Epithelial cell of esophagus (primary cell): Measurements from ENCODE around the gene LEKR1.

Experiments
- DNase-seq: peaks from one replicate; pipeline ENCODE4 v3.0.0; 2010; ENCODE audit warnings: low read depth
- H3K4me3 ChIP-seq: 2 replicates; pipeline ENCODE4 v1.5.1; 2011; ENCODE audit warnings: mild to moderate bottlenecking, low read length, control low read depth
- CTCF ChIP-seq: IDR thresholded peaks from 2 replicates; pipeline ENCODE4 v1.5.1; 2011; ENCODE audit warnings: low read depth, mild to moderate bottlenecking, low read length, control low read depth, inconsistent platforms; ENCODE audit not compliant: insufficient read depth; ENCODE audit errors: missing control alignments

Gene LEKR1

GRCh38 chr3:156825795-156826143 lies 384 bp upstream of the LEKR1 start:
- no peak for DNase-seq
- no peak for TF ChIP-seq CTCF

GRCh38 chr3:156826896-156827882 lies 1.0 kb downstream of the LEKR1 start:
- TF ChIP-seq CTCF, result no peak
- no peak for DNase-seq
- H3K4me3 ChIP-seq, result peak overlapping the region; percentile 61

More at GRCh38 chr3:156825795-156826143, 384 bp upstream of the LEKR1 start:
- peak overlapping the region; percentile 61 for H3K4me3 ChIP-seq

GRCh38 chr3:156831006-156831405 lies 4.9 kb downstream of the LEKR1 start:
- no peak for TF ChIP-seq CTCF
- DNase-seq, result no peak
- H3K4me3 ChIP-seq, result no peak overlapping the region

GRCh38 chr3:156834435-156834834 lies 8.3 kb downstream of the LEKR1 start:
- DNase-seq, result no peak
- TF ChIP-seq CTCF, result no peak
- no peak overlapping the region for H3K4me3 ChIP-seq

GRCh38 chr3:156834962-156835535 lies 8.9 kb downstream of the LEKR1 start:
- H3K4me3 ChIP-seq, result no peak overlapping the region
- no peak for DNase-seq
- TF ChIP-seq CTCF, result no peak

- no peak overlapping the region for H3K4me3 ChIP-seq
- no peak for DNase-seq
- no peak for TF ChIP-seq CTCF
Observed at GRCh38 chr3:156836701-156837100, 10.5 kb downstream of the LEKR1 start.
